HG02938 (cell line): ENCODE results near the gene TULP4.
"Not testable (repeated sequence)": the region's sequence is repeated elsewhere in the genome, so short reads cannot be mapped to it uniquely, and the experiment has no call there.

ENCODE experiments used
- ATAC-seq: cut with Tn5 transposase; IDR thresholded peaks from one replicate; pipeline ENCODE4 v1.9.1; 2021; ENCODE audit warnings: mild to moderate bottlenecking, moderate library complexity; ENCODE audit not compliant: unreplicated experiment

Gene TULP4

GRCh38 chr6:158387036-158387435, 74.8 kb downstream of the TULP4 start:
- no peak for ATAC-seq

GRCh38 chr6:158387578-158387977, 75.3 kb downstream of the TULP4 start:
- no peak for ATAC-seq

- ATAC-seq, result no peak
Observed at GRCh38 chr6:158388727-158389126, 76.5 kb downstream of the TULP4 start.

GRCh38 chr6:158389193-158389919, 77.1 kb downstream of the TULP4 start:
- ATAC-seq, result no peak

- ATAC-seq, result no peak
Observed at GRCh38 chr6:158391276-158391675, 79.0 kb downstream of the TULP4 start.

- not testable (repeated sequence) for ATAC-seq
Observed at GRCh38 chr6:158391977-158392376, 79.7 kb downstream of the TULP4 start.

GRCh38 chr6:158396136-158396535, 83.9 kb downstream of the TULP4 start:
- no peak for ATAC-seq

GRCh38 chr6:158397578-158397977, 85.3 kb downstream of the TULP4 start:
- no peak for ATAC-seq

- no peak for ATAC-seq
Observed at GRCh38 chr6:158398252-158399024, 86.2 kb downstream of the TULP4 start.

- ATAC-seq, result no peak
Observed at GRCh38 chr6:158399040-158399700, 86.9 kb downstream of the TULP4 start.

GRCh38 chr6:158402184-158402583, 89.9 kb downstream of the TULP4 start:
- ATAC-seq, result no peak

- ATAC-seq, result not testable (repeated sequence)
Observed at GRCh38 chr6:158405321-158405831, 93.1 kb downstream of the TULP4 start.

- no peak for ATAC-seq
Observed at GRCh38 chr6:158405933-158406332, 93.7 kb downstream of the TULP4 start.

- ATAC-seq, result no peak
Observed at GRCh38 chr6:158406736-158407135, 94.5 kb downstream of the TULP4 start.

GRCh38 chr6:158408013-158408412, 95.7 kb downstream of the TULP4 start:
- no peak for ATAC-seq

GRCh38 chr6:158408552-158409130, 96.4 kb downstream of the TULP4 start:
- no peak for ATAC-seq

- no peak for ATAC-seq
Observed at GRCh38 chr6:158409451-158409850, 97.2 kb downstream of the TULP4 start.

- no peak for ATAC-seq
Observed at GRCh38 chr6:158410784-158411183, 98.5 kb downstream of the TULP4 start.

GRCh38 chr6:158411998-158412397, 99.7 kb downstream of the TULP4 start:
- no peak for ATAC-seq

- ATAC-seq, result no peak
Observed at GRCh38 chr6:158413028-158413427, 100.8 kb downstream of the TULP4 start.
